DMS 273 treated with DMSO at 0.1 percent for 48 hours (cell line): Measurements from ENCODE around the gene FGR.
A peak's percentile ranks its signal among the peaks of the same experiment; 100 is the strongest.

Experiments used
- DNase-seq: peaks from one replicate; lab custom pipeline; 2025; lab: John Stamatoyannopoulos, UW

Gene FGR

DNA sequence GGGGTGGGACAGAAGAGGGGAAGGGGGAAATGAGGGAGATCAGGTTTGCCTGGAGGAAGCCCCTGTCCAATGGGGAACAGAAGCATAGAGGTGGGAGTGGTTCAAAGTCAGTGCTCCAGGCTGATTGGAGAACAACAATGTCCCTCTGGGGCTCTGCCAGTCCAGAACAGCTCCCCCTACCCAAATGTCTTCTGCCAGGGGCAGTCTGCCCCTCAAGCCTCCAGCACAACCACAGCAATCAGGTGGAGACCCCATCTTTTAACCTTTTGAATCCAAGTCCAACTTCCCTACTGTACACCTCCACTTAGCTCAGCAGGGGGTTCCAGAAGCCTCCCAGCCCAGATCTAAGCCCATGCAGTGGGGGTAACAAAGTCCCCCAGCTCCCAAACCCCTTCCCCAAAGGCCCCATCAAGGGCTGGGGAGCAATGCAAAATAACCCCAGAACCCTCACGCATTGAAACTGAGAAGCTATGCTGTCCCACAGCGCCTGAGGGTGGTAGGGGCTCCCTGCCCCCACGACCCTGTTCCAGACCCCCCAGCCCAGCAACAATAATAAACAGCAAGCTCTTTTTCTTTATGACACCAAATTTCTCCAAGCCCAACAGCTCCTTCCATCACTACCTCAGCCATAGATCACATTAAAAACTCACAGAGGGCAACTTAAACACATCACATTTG is 34.3 kb downstream of the FGR start:
- peak; percentile 46 for DNase-seq

DNA sequence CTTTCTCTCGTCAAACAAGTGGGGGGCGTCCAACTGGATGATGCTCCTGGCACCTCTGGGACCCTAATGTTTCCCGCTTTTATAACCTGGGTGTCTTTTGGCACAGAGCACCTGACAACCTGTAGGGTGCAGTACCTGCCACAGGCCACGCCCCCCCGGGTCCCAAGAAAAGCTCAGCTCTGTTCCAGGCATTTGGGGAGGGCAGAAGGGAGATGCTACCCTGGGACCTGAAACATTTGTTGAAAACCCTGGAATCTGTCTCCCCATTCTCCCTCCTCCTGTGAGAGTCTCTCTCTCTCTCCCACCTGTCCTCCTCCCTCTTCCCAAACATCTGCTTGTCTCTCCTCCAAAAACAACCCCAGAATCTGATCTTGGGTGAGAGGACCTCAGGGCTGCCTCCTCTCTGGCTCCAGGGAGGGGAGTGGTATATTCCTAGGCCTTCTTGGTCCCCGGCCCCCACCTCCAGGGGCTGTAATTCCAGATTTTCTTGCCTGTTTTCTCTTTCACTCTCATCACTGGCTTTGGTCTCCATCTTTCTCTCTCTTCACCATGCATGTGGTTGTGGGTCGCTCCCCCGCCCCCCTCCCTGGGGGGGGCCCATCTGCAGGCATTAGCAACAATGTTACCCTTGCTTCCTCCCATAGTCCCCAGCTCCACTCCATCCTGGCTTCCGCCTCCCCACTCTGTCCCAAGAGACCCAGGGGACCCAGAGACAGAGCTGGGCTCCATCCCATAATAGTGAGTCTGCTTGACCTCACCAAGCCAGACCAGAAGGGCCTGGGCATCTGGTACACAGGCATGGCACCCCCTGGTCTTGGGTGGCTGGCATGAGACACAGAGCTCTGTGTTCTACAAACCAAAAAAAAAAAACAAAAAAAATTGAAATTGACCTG is 35.1 kb downstream of the FGR start:
- DNase-seq, result no peak

DNA sequence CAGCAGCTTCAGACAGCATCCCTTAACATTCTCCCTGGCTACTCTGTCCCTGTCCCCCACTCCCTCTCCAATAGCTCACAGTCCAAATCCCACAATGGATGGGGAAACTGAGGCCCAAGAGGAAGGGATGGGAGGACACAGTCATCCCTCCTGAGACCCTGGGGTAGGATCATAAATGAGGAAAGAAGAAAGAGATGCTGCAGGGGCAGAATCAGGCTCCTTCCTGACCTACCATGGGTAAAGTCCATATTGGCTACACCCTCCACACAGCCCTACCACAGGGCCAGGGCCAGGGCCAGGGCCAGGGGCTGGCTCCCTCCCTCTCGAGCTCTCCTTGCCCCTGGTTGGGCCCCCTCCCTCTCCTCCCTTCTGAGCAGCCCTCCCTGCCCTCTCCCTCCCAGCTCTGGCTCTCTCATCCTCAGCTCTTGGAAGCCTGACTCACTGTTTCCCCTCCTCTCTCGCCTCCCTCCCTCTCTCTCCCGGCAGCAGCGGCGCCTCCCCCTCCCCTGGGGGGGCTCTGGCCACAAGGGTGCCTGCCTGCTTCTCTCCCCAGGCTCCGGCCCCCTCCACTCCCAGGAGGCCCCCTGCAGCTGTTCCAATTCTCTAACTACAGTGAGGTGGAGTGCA is 36.0 kb downstream of the FGR start:
- DNase-seq, result no peak

DNA sequence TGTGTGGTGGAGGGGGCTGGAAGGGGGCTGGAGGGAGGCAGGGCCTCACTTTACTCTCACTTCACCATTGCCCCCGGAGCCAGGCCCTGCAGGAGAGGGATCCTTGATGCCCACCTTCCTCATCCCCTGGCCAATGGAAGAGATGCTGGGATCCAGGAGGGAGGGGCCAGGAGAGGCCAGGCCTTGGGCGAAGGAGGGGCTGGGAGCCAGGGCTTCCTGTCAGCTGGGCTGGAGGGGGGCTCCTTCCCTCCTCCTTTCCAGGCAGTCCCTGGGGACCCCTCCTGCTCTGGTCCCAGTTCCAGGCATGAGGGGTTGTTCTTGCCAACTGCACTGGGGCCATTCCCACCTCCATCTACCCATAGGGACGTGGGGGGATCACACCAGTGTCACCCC is 36.7 kb downstream of the FGR start:
- no peak for DNase-seq

DNA sequence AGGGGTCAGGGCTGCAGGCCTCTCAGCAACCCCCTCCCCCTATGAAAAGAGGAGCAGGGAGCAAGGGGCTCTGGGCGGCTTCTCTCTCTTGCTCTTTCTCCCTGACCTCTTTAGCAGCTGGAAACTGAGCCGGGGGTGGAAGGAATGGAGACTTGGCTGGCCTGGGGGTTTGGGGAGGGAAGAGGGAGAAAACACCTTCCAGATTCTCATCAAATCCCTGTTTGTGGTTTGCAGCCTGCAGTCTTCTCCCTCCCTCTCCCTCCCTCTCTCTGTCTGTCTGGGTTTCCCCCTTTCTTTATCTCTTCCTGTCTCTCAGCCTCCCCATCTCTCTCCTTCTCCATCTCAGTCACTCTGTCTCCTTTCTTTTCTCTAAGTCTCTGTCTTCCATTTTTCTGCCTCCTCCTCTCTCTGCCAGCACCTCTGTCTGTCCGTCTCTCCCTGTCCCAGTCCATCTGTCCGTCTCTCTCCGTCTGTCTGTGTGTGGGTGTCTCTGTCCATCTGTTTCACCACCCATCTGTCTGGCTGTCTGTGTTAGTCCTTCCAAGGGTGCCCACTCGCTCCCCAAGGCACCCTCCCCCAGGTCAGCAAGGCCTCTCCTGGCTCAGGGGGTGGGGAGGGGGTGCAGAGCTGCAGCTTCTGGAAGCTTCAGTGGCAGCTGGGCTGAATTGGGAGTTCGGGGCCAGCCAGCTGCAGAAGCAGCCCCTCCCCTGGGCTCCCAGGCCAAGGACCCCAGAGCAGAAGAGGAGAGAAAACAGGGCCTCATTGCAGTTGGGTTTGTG is 37.3 kb downstream of the FGR start:
- no peak for DNase-seq

DNA sequence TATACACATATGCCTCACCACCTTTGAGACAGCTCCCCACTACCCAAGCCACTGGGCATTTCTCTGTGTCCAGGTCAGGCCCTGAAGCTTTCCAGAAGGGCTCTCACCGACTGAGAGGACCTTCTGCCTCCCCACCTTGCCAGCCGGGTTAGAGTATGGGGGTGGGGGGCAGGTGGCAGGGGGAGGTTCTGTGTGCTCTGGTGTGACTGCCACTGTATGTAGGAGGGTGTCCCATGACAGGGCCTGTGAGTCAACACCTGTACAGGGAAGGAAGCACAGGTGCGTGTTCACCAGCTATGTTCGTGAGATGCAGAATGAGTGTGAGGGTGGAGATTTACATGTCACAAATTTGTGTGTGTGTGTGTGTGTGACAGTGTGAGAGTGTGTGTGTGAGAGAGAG is 38.0 kb downstream of the FGR start:
- no peak for DNase-seq

DNA sequence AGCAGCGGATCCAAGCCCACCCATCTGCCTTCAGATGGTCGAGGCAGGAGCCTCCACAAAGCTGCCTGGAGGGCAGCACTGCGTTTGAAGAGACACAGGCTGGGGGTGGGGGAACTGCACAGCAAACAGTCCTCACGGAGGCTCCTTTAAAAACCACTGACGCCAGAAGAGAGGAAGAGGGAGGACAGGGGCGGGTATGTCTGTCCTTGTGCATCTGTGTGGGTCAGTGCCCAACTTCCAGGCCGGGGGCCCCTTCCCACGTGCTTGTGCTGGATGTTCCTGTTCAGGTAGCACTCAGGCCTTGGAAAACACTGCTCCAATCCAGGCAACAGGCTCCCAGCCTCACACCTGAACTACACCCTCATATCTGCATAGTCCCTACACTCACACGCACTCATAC is 38.7 kb downstream of the FGR start:
- no peak for DNase-seq

DNA sequence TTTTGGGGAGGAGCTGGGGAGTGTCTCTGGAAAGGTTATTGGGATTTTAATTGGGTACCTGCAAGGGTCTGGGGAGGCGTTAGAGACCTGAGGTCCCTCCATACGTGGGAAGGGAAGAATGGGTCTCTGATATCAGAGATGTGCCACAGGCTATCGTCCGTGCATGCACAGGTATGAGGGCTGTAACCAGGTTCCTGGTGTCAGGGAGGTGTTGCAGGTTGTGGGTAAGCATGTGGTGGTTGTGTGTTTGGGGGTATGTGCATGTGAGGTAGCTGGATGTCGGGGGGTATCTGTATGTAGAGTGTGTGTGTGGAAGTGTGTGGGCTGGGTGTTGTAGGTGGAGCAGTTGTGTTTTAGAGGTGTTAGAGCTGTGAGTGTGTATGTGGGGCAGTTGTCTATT is 39.4 kb downstream of the FGR start:
- DNase-seq, result no peak

DNA sequence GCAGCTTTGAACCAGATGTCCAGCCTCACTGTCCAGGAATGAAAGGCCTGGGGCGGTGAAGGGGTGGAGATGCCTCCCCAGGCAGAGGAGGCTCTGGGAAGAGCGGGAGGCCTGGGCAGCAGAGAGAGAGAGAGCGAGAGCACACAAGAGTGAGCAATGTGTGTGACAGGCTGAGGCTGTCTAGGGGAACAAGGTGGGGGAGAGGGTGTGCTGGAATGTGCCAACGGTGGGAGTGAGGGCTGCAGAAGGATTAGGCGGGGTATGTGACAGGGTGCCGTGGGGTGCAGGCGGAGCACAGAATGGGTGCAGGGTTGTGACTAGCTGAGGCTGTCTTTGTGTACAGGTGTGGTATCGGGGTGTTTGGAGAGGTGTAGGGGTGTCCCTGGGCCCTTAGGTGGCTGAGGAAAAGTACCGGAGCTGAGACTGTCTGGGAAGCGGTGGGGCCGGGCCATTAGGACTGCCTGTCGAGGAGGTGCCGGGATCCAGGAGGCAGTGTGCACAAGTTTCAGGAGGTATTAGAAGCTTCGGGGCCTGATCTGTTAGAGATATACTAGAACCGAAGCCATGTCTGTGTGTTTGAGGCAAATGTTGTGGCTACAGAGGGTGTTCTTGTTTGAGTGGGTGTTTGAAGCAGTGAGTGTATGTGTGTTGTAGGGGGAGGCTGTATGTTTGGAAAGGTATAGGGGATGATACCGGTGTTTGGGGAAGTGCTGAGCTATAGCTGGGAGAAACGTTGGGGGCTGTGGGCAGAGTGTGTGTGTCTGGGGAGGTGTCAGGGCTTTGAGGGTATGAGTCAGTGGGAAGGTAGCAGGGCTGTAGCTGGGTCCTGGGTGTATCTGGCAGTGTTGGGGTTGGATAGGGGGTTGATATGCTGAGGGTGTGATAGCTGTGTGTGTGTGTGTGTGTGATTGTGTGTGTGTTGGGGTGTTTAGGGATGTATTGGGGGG is 40.1 kb downstream of the FGR start:
- DNase-seq, result no peak

DNA sequence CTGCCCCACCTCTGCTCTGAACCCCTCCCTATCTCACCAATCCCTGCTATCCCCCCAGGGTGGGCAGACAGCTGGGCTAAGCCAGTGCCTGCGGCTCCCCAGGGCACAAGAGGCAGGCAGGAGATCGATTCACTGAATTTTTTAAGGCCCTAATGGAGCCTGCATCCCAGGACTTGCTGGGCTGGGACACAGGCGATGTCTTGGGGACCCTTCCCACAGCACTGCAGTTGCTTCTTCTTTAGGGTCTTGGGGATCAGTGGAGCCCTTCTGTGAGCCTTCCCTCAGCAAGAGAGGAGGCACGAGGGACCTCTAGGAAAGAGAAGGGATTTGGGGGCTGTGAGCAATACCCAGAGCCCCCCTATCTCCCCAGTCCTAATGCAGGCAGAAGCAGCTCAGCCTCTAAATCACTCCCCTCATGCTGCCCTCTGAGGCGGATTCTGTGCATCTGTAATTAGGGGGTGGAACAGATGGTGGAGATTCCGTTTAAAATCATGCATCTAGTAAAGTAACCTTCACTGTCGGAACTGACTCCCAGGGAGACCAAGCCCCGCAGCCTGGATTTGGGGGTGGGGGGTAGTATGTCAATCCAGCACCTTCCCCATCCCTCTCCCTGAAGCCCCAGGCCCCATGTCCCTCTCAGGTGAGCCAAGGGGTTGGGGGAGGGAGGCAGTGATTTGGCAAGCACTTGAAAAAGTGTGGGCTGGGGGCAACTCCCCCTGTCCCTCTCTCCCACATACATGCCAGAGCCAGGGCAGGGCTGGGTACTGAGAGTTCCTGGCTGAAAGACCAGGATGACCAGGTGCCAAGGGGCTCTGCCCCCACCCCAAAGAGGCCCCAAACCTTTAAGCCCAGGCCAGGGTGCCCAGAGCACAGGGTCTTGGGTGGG is 41.1 kb downstream of the FGR start:
- peak; percentile 58 for DNase-seq

DNA sequence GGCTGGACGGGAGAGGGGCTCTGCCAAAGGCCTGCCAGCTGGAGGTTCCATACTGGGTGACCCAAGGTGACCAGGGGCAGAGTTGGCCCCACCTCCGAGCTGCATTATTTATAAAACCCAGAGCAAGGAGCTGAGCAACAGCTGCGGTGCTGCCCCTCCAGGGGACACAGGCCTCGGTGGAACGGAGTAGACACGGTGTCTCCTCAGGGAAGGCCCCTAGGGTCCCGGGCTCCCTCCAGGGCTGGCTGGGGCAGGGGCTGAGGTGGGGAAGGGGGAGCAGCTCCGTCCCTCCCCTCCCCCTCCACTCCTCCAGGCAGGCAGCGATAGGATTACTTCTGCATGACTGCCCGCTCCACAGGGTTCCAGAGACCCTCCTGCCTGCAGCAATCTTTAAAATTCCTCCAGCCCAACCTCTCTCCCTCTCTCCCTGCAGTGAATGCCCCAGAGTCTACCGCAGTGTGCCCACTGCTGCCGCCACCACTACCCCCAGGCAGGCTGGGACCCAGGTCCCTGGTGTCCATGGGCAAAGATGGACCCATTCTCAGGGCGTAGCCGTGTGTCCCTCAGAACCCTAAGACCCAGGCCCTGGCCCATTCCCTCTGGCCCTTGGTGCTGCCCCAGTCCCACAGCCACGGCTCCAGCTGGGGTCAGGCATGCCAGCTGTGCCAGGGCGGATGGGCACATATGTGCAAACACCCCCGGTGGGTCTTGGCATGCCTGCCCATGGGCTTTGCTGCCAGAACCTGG is 41.9 kb downstream of the FGR start:
- DNase-seq, result no peak

DNA sequence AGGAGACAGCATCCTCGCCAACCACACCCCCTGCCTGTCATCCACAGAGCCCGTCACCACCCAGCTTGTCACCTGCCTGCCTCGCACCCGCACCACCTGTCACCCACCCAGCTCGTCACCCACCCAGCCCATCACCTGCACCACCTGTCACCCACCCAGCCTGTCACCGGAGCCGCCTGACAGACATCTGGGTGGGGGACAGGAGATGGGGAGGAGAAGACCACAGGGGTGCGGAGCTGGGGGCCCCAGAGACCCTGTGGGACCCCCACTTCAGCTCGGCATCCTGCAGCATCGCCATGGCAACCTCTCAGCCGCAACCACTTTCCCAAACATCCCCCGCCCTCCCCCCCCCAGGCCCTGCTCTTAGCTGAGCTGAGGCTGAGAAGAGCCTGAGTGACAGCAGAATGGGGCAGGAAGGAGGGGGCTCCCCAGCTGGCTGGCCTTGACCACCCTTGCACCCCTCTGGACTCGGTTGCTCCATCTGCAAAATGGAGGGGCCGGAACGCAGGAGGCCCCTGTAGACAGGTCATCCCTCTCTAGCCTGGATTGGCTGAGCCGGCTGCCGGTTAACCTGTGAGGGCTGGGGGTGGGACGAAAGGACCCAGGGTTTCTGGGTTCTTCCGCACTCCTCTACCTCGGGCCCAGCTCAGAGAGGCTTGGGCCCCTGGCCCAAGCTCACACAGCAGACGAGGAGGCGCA is 42.6 kb downstream of the FGR start:
- DNase-seq, result no peak

DNA sequence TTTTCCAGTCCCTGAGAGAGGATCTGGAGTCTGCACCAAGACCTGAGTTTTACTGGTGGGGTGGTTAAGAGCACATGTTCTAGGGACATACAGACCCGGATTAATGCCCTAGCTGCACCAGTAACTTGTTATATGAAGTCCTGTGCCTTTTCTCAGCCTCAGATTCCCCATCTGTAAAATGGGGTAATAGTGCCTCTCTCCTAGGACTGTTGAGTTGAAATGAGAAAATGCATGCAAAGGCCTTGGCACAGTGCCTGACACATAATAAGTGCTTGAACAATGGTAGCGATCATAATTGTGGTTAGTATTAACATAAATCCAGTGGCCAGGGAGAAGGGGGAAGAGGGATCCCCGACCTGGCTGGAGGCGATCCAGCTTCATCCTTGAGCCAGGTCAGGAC is 43.4 kb downstream of the FGR start:
- no peak for DNase-seq

DNA sequence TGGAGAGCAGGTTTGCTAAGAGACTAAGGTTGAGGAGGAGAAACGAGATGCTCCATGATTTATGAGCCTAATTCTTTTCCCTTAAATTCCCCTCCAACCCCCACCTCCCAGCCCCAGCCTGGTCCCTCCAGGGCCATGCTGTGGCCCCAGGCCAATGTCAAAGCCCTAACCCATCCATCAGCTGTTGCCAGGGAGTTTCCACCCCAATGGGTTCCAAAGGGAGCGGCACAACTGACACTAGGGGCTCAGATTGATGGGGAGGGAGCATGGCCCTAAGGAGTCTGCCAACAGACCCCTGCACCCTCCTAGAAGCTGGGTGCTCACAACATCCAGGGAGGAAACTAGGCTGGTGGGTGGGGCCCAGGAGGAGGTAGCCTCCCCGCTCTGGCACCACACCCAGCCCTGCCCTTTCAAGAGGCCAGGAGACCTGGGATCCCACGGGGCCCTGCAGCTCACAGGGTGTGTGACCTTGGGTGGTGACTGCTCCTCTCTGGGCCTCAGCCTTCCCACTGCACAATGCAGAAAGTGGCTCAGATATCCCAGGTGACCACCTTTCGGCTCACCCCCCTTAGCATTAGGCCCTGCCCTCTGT is 44.0 kb downstream of the FGR start:
- DNase-seq, result no peak

DNA sequence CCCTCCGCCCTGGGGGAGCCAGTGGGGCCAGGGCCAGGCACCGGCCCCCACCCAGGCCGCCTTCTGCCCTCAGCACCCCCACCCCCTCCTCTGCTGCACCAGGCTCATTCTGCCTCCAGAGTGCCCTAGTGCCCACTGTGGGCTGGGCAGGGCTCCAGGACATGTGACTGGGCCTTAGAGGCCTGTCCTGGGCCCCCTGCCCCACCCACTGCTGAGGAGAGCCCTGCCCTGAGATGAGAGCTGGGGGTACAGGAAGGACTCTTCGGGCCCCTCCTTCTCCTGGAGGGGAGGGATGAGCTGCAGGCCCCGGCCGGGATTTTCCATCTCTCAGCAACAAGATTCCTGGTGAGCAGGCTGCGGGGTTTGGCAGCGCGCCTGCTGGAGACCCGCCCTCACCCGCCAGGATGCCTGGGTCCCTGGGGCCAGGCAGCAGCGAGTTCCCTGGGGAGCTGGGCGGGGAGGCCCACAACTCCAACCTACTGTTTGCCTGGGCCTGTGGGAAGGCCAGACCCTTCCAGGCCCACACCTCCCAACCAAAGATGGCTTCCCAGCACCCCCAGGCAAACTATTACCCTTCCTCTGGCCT is 45.1 kb downstream of the FGR start:
- no peak for DNase-seq

DNA sequence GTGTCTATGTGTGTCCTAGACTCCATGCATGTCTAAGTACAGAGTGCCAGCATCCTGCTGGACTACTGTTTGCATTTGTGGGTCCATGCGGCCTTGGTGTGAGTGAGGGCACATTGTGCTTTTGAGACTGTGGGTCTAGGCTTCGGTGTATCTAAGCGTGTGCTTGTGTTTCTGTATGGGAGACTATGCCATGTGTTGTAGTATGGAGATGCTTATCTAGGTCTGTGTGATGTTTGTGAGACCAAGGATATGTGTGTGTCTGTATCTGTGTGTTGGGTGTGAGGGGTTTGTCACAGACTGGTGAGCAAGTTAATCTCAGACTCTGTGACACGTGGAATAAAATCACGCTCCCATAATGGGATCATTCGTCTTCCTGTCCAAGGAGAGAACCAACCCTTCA is 45.5 kb downstream of the FGR start:
- DNase-seq, result no peak

DNA sequence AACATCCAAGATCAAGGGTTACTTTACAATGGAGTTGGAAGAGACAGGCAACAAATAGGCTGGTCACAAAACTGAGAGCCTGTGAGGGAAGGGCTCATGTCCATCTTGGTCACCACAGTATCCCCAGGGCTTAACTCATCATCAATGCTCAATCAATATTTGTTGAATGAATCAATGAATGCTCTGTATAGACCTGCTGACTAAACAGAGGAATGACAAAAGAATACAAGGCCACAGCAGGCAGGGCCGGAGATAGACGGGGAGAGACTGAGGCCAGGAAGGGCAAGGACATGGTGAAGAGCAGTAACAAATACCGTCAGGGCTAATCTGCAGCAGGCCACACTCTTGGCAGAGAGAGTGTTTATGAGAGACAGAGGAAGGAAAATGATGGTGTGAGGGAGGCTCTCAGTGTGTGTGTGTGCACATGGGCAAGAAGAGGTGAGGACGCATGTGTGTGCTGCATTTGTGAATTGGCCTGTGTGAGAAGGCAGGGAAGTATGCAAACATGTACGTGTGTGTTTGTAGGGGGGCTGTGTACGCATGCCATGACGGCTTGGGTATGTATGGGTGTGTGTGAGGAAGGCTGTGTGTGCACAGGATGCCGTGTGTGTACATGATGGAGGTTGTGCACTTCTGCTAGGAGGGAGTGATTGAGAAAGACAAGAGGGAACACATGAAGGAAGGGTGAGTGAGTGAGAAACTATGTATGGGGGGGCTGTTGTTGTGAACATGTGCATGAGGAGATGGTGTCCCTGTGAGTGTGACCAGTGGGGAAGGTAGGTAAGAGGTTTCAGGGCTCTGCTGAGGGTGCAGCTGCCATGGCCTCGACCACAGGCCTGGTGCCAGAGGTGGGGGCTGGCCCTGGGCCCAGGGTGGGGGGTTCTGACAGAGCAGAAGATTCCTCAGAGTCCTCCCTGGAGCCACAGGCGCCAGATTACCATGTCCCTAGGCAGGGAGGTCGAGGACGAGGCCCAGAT is 46.4 kb downstream of the FGR start:
- no peak for DNase-seq
